Rectal smooth muscle tissue (tissue), 1 donor: ENCODE measurements around the gene HOXA10.

Source experiments
- H3K27ac ChIP-seq: one replicate; pipeline ENCODE4 v1.7.0; 2013; ENCODE audit warnings: low read depth, low read length, inconsistent platforms
- H3K27me3 ChIP-seq: one replicate; pipeline ENCODE4 v1.7.0; 2013; ENCODE audit warnings: low read length; ENCODE audit not compliant: control insufficient read depth, insufficient read depth
- H3K36me3 ChIP-seq: one replicate; pipeline ENCODE4 v1.7.0; 2013; ENCODE audit warnings: low read length; ENCODE audit not compliant: control insufficient read depth, insufficient read depth
- H3K4me1 ChIP-seq: one replicate; pipeline ENCODE4 v1.7.0; 2013; ENCODE audit warnings: low read length; ENCODE audit not compliant: control insufficient read depth, insufficient read depth
- H3K4me3 ChIP-seq: one replicate; pipeline ENCODE4 v1.7.0; 2013; ENCODE audit warnings: low read length
- H3K9ac ChIP-seq: one replicate; pipeline ENCODE4 v1.7.0; 2013; ENCODE audit warnings: low read length

HOXA10 gene

GRCh38 chr7:27177795-27178320, 3.7 kb upstream of the HOXA10 start:
- H3K36me3 ChIP-seq, result no peaks in the 10 kb centered on the region
- H3K4me1 ChIP-seq, result peaks cover 19% of the 10 kb centered on the region
- peaks cover 8% of the 10 kb centered on the region for H3K27me3 ChIP-seq
- peak overlapping the region; percentile 78 for H3K4me3 ChIP-seq
- peak overlapping the region; percentile 96 for H3K27ac ChIP-seq
- H3K9ac ChIP-seq, result peak overlapping the region; percentile 76

DNA sequence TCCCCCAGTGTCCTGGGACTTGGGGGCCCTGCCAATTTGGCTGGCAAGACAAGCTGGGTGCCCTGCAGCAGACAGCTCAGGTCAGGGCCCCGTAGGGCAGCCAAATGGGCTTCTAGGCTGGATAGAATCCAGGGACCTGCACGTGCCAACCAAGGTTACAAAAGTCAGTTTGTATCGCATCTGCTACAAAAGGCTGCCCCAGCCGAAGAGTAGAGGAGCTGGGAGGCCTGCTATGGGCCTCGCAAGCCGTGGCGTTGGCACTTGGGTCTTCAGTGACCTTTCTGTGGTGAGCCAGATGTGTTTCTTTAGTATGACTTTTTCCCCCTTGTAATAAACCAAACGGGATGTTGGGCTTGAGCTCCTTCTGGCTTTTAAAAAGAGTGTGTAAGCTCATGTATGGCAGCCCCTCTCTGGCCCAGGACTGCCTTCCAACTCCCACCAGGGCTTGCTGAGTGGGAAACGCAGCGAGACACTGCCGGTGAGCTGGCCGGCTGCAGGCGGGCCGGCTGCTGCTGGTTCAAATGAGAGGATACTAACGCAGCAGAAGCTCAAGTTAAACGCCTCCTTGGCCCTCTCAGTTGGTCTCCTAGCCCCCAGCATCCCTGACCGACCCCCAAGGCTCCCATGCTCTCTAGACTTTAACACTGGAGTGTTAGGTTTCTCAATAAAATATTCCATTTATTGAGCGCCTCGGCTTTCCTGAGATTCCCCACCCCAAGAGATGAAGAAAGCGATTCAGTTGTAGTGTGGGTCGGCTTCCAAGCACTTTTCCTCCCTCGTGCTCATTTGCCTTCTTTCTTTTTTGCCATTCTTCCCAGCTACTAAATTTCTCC, 3.1 kb upstream of the HOXA10 start:
- Histone ChIP-seq H3K4me1 (peaks cover 16% of the 10 kb centered on the region), H3K27ac (peak overlapping the region; percentile 96), H3K4me3 (peak overlapping the region; percentile 78), H3K36me3 (no peaks in the 10 kb centered on the region), H3K27me3 (peaks cover 9% of the 10 kb centered on the region), H3K9ac (peak overlapping the region; percentile 76)

- Histone ChIP-seq H3K36me3 (no peaks in the 10 kb centered on the region), H3K27me3 (peaks cover 9% of the 10 kb centered on the region), H3K9ac (peak overlapping the region; percentile 55), H3K27ac (peak overlapping the region; percentile 96), H3K4me1 (peaks cover 12% of the 10 kb centered on the region), H3K4me3 (peak overlapping the region; percentile 78)
Measured at GRCh38 chr7:27176524-27176845, 2.4 kb upstream of the HOXA10 start.

GRCh38 chr7:27175626-27176523, 1.8 kb upstream of the HOXA10 start:
- H3K36me3 ChIP-seq, result no peaks in the 10 kb centered on the region
- peak overlapping the region; percentile 96 for H3K27ac ChIP-seq
- H3K4me1 ChIP-seq, result peaks cover 10% of the 10 kb centered on the region
- H3K4me3 ChIP-seq, result peak overlapping the region; percentile 78
- peak overlapping the region; percentile 55 for H3K9ac ChIP-seq
- H3K27me3 ChIP-seq, result peaks cover 9% of the 10 kb centered on the region

- peak overlapping the region; percentile 96 for H3K27ac ChIP-seq
- peak overlapping the region; percentile 55 for H3K9ac ChIP-seq
- peak overlapping the region; percentile 78 for H3K4me3 ChIP-seq
- H3K36me3 ChIP-seq, result no peaks in the 10 kb centered on the region
- peaks cover 5% of the 10 kb centered on the region for H3K4me1 ChIP-seq
- peaks cover 9% of the 10 kb centered on the region for H3K27me3 ChIP-seq
Measured at GRCh38 chr7:27174874-27175625, 930 bp upstream of the HOXA10 start.

GRCh38 chr7:27173511-27173955, 587 bp downstream of the HOXA10 start:
- Histone ChIP-seq H3K4me1 (peaks cover 5% of the 10 kb centered on the region), H3K9ac (peak overlapping the region; percentile 81), H3K36me3 (no peaks in the 10 kb centered on the region), H3K27ac (peak overlapping the region; percentile 96), H3K4me3 (peak overlapping the region; percentile 78), H3K27me3 (peaks cover 6% of the 10 kb centered on the region)

GRCh38 chr7:27172823-27173510, 1.2 kb downstream of the HOXA10 start:
- Histone ChIP-seq H3K4me3 (peak overlapping the region; percentile 78), H3K27ac (peak overlapping the region; percentile 96), H3K36me3 (no peaks in the 10 kb centered on the region), H3K9ac (peak overlapping the region; percentile 81), H3K27me3 (peaks cover 6% of the 10 kb centered on the region), H3K4me1 (peaks cover 5% of the 10 kb centered on the region)

DNA sequence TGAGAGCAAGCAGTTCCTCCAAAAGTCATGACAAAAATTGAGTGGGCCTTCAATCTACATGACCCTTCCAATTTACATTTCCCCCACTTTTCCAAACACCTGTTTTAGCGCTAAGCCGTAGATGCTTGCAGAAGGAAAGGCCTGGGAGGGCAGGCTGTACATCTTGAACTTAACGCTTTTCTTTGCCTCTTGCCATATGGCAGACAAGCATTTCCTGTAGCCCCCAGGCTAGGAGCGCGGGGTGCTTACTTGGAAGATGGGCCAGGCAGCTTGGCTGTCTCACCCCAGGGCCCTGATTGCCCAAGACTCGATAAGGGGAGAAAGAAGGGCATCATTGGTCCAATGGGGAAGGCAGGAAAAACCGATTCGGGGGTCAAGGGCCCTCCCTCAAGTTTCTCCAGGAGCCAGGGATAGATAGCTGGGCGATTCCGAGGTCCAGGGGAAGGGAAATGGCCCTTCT, 1.8 kb downstream of the HOXA10 start:
- Histone ChIP-seq H3K36me3 (no peaks in the 10 kb centered on the region), H3K9ac (peak overlapping the region; percentile 74), H3K4me1 (peaks cover 5% of the 10 kb centered on the region), H3K27ac (peak overlapping the region; percentile 96), H3K4me3 (peak overlapping the region; percentile 78), H3K27me3 (peaks cover 6% of the 10 kb centered on the region)

DNA sequence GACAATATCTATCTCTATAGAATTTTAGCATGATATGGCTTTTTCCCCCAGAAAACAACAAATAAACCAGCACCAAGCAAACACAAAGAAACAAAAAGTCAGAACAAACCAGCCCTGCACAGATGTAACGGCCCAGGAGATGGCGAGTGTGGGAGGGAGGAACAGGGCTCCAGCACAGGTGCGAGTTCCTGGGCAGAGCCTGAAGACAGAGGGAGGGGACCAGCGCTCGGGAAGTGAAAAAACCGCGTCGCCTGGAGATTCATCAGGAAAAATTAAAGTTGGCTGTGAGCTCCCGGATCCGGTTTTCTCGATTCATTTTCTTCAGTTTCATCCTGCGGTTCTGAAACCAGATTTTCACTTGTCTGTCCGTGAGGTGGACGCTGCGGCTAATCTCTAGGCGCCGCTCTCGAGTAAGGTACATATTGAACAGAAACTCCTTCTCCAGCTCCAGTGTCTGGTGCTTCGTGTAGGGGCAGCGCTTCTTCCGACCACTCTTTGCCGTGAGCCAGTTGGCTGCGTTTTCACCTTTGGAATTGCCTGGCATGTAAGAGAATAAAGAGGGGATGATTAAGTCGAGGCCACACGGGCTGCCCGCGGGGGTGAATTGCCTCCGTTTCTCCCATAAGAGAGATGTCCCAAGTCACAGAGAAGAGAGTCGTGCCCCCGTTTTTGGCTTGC, 2.3 kb downstream of the HOXA10 start:
- no peaks in the 10 kb centered on the region for H3K36me3 ChIP-seq
- H3K27ac ChIP-seq, result peak overlapping the region; percentile 96
- H3K4me1 ChIP-seq, result peaks cover 6% of the 10 kb centered on the region
- H3K4me3 ChIP-seq, result peak overlapping the region; percentile 78
- peaks cover 6% of the 10 kb centered on the region for H3K27me3 ChIP-seq
- peak overlapping the region; percentile 74 for H3K9ac ChIP-seq

DNA sequence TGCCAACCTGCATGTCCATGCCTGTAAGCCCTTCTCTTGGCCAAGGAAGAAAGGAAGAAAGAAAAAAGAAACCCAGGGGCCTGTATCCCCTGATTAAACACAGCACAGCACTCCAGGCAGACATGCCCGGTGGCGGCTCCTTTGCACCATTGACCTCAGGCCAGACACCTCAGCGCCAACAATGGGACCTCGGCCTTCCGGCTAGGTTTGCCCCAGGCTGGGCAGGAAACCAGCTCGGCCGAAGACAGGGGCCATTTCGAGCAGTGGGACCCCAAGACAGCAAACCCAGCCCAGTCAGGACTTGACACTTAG, 2.8 kb downstream of the HOXA10 start:
- H3K4me1 ChIP-seq, result peaks cover 8% of the 10 kb centered on the region
- H3K27me3 ChIP-seq, result peaks cover 6% of the 10 kb centered on the region
- H3K36me3 ChIP-seq, result no peaks in the 10 kb centered on the region
- H3K4me3 ChIP-seq, result peak overlapping the region; percentile 78
- peak overlapping the region; percentile 96 for H3K27ac ChIP-seq
- peak overlapping the region; percentile 58 for H3K9ac ChIP-seq
